Loucy (cell line): ENCODE data around the gene SMIM13.

ENCODE experiments used
- CTCF ChIP-seq: fragments of 200-600 bp; sonication (generic); conservative IDR thresholded peaks from 2 replicates; pipeline ENCODE4 v1.5.1; 2014; ENCODE audit warnings: mild to moderate bottlenecking, antibody characterized with exemption, low read length
- EZH2phosphoT487 ChIP-seq: fragments of 200-600 bp; IDR thresholded peaks from 2 replicates; pipeline ENCODE4 v1.6.1; 2018; ENCODE audit warnings: antibody characterized with exemption, mild to moderate bottlenecking, moderate library complexity, borderline replicate concordance

DNA sequence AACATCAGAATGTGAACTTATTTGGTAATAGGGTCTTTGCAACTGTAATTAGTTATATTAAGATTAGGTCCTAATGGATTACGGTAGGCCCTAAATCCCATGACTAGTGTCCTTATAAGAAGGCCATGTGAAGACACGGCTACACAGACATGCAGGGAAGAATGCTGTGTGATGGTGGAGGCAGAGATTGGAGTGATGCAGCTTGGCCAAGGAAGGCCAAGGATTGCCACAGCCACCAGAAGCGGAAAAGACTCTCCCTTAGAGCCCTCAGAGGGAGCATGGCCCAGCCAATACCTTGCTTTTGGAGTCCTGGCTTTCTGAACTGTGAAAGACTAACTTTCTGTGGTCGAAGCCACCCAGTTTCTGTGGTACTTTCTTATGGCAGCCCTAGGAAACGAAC is 9.7 kb upstream of the SMIM13 start:
- TF ChIP-seq CTCF (no peak), EZH2phosphoT487 (no peak)
